GM23338 (cell line): Measurements from ENCODE around the gene IER5. TPM values are rescaled to one million over a fixed set of nuclear protein-coding genes. Genes with fewer than 3 reads are reported as not detected.
A peak's percentile ranks its signal among the peaks of the same experiment; 100 is the strongest.

Experiments used
- ATAC-seq: fragments of 200-7000 bp; cut with Tn5 transposase; 3 replicates; pipeline ENCODE4 v1.9.1; 2020
- DNase-seq: peaks from one replicate; pipeline ENCODE4 v3.0.0-alpha.2; 2015; ENCODE audit warnings: low spot score
- H2AFZ ChIP-seq: fragments of 200-600 bp; sonication (generic); 2 replicates; pipeline ENCODE4 v1.8.0; 2016; ENCODE audit warnings: antibody characterized with exemption, mild to moderate bottlenecking, moderate library complexity
- H3F3A ChIP-seq: fragments of 200-600 bp; sonication (generic); replicated peaks from 2 replicates; pipeline ENCODE4 v1.8.0; 2017; ENCODE audit warnings: antibody characterized with exemption, mixed run types, low read depth
- H3K27ac ChIP-seq: fragments of 200-600 bp; sonication (generic); 2 replicates; pipeline ENCODE4 v1.6.1; 2016; ENCODE audit warnings: low read depth
- H3K27me3 ChIP-seq: fragments of 200-600 bp; sonication (generic); 2 replicates; pipeline ENCODE4 v1.8.0; 2016; ENCODE audit warnings: mild to moderate bottlenecking, mixed run types, moderate library complexity; ENCODE audit not compliant: insufficient read depth
- H3K36me3 ChIP-seq: fragments of 200-600 bp; sonication (generic); 2 replicates; pipeline ENCODE4 v1.8.0; 2016; ENCODE audit warnings: mild to moderate bottlenecking; ENCODE audit not compliant: insufficient read depth
- H3K4me1 ChIP-seq: fragments of 200-600 bp; sonication (generic); 2 replicates; pipeline ENCODE4 v1.8.0; 2016; ENCODE audit warnings: mild to moderate bottlenecking, moderate library complexity; ENCODE audit not compliant: insufficient read depth
- H3K4me2 ChIP-seq: fragments of 200-600 bp; sonication (generic); 2 replicates; pipeline ENCODE4 v1.7.1; 2017; ENCODE audit warnings: mixed run types
- H3K4me3 ChIP-seq: fragments of 200-600 bp; sonication (generic); 2 replicates; pipeline ENCODE4 v1.6.1; 2016; ENCODE audit warnings: mixed run types
- H3K79me2 ChIP-seq: fragments of 200-600 bp; sonication (generic); replicated peaks from 2 replicates; pipeline ENCODE4 v1.8.0; 2017; ENCODE audit warnings: mild to moderate bottlenecking; ENCODE audit not compliant: insufficient read depth
- H3K9me2 ChIP-seq: fragments of 200-600 bp; sonication (generic); 2 replicates; pipeline ENCODE4 v1.8.0; 2017; ENCODE audit not compliant: insufficient read depth
- H4K20me1 ChIP-seq: fragments of 200-600 bp; sonication (generic); replicated peaks from 2 replicates; pipeline ENCODE4 v1.8.0; 2017; ENCODE audit warnings: mild to moderate bottlenecking; ENCODE audit not compliant: insufficient read depth
- H3K27ac Mint-ChIP-seq: 2 replicates; pipeline ENCODE4 v1.8.0; 2020; ENCODE audit warnings: inconsistent platforms, mild to moderate bottlenecking, moderate library complexity, mixed read lengths
- H3K27me3 Mint-ChIP-seq: 3 replicates; pipeline ENCODE4 v1.8.0; 2022; ENCODE audit warnings: low read depth, mild to moderate bottlenecking, moderate library complexity, mixed read lengths, inconsistent platforms; ENCODE audit not compliant: insufficient read depth, poor library complexity
- H3K36me3 Mint-ChIP-seq: 3 replicates; pipeline ENCODE4 v1.8.0; 2021; ENCODE audit warnings: low read depth, mild to moderate bottlenecking, inconsistent platforms, moderate library complexity, mixed read lengths
- H3K4me1 Mint-ChIP-seq: 3 replicates; pipeline ENCODE4 v1.8.0; 2020; ENCODE audit warnings: mild to moderate bottlenecking, inconsistent platforms, mixed read lengths
- H3K4me3 Mint-ChIP-seq: 3 replicates; pipeline ENCODE4 v1.8.0; 2021; ENCODE audit warnings: moderate library complexity, mild to moderate bottlenecking, inconsistent platforms, mixed read lengths
- H3K9me3 Mint-ChIP-seq: 3 replicates; pipeline ENCODE4 v1.8.0; 2020; ENCODE audit warnings: moderate library complexity, mild to moderate bottlenecking, inconsistent platforms, mixed read lengths
- CREB1 ChIP-seq: fragments of 250-450 bp; sonication (Bioruptor Pico); IDR thresholded peaks from 2 replicates; pipeline ENCODE4 v1.5.0; 2020; ENCODE audit warnings: low read depth, mild to moderate bottlenecking, moderate library complexity
- EZH2 ChIP-seq: fragments of 200-600 bp; sonication (generic); IDR thresholded peaks from one replicate; pipeline ENCODE4 v1.8.0; 2017; ENCODE audit warnings: antibody characterized with exemption, mild to moderate bottlenecking, low read depth; ENCODE audit not compliant: unreplicated experiment
- JUNB ChIP-seq: IDR thresholded peaks from one replicate; pipeline ENCODE4 v1.6.1; 2016; ENCODE audit warnings: antibody characterized with exemption; ENCODE audit not compliant: unreplicated experiment
- STAT1 ChIP-seq: IDR thresholded peaks from one replicate; pipeline ENCODE4 v1.6.1; 2016; ENCODE audit warnings: antibody characterized with exemption; ENCODE audit not compliant: unreplicated experiment
- ZNF114 ChIP-seq: fragments of 250-450 bp; sonication (Bioruptor Pico); IDR thresholded peaks from 2 replicates; pipeline ENCODE4 v1.5.0; 2020; ENCODE audit warnings: mild to moderate bottlenecking, moderate library complexity
- polyA plus RNA-seq: library from polyadenylated mRNA; unstranded; fragments of >200 nt; fragmentation: Nextera tagmentation; extraction: Ambion mirVana; gene quantifications from 2 replicates; pipeline ENCODE4 v1.2.1, GENCODE V29; 2016
- total RNA-seq: library from RNA; depleted of rRNA; stranded (reverse); fragments of >200 nt; shearing (Covaris generic); gene quantifications from 2 replicates; pipeline ENCODE4 v1.2.3, GENCODE V29; 2014
- TF ChIP-seq, protein P1 (sequence below), 2 experiments: fragments of 200-600 bp in 1 of 2; sonication (generic) in 1 of 2; conservative IDR thresholded peaks; 2 replicates each; pipeline versions ENCODE4 v1.5.1 to v1.6.1; 2016 to 2017; ENCODE audit warnings: antibody characterized with exemption in 2 of 2, low read depth in 2 of 2, mild to moderate bottlenecking in 2 of 2, moderate library complexity in 1 of 2
- TF ChIP-seq, protein P2 (sequence below): IDR thresholded peaks from one replicate; pipeline ENCODE4 v1.6.1; 2018; ENCODE audit warnings: antibody characterized with exemption; ENCODE audit not compliant: unreplicated experiment

IER5 gene
- total and polyA plus RNA-seq, 2 experiments from 2014 or later, result 3.8 to 9.5 TPM

DNA sequence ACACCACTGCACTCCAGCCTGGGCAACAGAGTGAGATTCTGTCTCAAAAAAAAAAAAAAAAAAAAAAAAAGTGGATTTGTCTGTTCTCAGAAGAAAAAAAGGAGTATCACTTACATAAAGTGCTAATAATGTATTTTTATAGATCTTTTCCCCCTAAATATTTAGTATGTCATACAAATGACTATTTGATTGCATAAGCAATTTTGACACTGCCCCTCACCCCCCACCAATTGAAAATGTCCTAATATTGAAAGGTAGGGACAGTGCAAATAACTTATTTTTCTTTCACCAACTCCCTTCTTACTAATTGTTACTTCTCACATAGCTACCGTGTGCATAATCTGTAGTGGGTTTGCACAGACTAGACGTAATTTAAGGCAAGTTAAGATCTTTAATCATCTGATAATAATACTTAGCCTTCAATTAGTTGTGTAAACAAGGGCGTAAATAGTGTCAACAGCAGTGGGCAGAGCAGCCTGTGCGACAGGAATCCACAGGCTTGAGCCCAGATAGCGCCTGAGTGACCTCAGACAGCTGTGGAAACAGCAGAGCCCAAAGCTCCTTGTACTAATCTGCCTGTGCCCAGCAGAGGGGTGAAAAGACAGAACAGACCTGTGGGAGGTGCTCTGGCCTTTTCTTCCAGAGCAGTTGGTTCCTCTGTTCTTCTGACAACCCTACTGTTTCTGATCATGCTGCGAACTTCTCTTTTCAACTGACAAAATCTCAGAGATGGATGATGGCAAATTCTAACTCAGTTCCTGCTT is 4.5 kb upstream of the IER5 start:
- H3K4me2 ChIP-seq, result no peak overlapping the region
- no peak overlapping the region for H3K4me3 Mint-ChIP-seq
- ATAC-seq, result peak; percentile 52

DNA sequence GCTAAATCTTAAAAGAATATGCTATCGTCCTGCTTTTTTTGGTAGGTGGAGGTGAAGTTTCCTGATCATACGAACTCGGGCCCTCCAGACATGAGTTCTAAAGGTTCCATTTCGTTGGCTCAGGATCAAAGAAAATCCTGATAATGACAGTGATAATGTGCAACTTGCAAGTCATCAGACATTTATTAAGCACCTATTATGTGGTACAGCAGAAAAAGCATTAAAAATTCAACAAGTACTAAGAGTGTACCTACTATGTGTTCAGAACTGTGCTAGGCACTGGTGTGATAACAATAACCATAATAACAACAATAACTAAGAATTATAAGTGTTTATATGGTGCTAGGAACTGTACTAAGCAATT is 3.9 kb upstream of the IER5 start:
- Mint-ChIP-seq H3K4me1 (peaks cover 3% of the 10 kb centered on the region; the same call in 1 of the 3 replicates), H3K27me3 (peaks cover 15% of the 10 kb centered on the region), H3K9me3 (no peaks in the 10 kb centered on the region), H3K4me3 (no peak overlapping the region), H3K36me3 (no peaks in the 10 kb centered on the region), H3K27ac (no peak overlapping the region)
- no peaks in the 10 kb centered on the region for H3K36me3 ChIP-seq
- no peak overlapping the region for H3K27ac ChIP-seq
- no peak overlapping the region for H2AFZ ChIP-seq
- DNase-seq (no peak), ATAC-seq (no peak)
- no peak overlapping the region for H3K4me3 ChIP-seq
- H3K27me3 ChIP-seq, result peaks cover 33% of the 10 kb centered on the region
- H3K4me1 ChIP-seq, result no peaks in the 10 kb centered on the region
- no peaks in the 10 kb centered on the region for H3K79me2 ChIP-seq
- H3F3A ChIP-seq, result no peaks in the 10 kb centered on the region; the same call in 1 of the 2 replicates
- H4K20me1 ChIP-seq, result no peaks in the 10 kb centered on the region
- H3K9me2 ChIP-seq, result no peaks in the 10 kb centered on the region
- no peak overlapping the region for H3K4me2 ChIP-seq
- TF ChIP-seq EZH2 (no peak), CREB1 (CRISPR knock-in tag) (no peak), JUNB (no peak), ZNF114 (CRISPR knock-in tag) (no peak), STAT1 (no peak)
- TF ChIP-seq, protein P1, sequence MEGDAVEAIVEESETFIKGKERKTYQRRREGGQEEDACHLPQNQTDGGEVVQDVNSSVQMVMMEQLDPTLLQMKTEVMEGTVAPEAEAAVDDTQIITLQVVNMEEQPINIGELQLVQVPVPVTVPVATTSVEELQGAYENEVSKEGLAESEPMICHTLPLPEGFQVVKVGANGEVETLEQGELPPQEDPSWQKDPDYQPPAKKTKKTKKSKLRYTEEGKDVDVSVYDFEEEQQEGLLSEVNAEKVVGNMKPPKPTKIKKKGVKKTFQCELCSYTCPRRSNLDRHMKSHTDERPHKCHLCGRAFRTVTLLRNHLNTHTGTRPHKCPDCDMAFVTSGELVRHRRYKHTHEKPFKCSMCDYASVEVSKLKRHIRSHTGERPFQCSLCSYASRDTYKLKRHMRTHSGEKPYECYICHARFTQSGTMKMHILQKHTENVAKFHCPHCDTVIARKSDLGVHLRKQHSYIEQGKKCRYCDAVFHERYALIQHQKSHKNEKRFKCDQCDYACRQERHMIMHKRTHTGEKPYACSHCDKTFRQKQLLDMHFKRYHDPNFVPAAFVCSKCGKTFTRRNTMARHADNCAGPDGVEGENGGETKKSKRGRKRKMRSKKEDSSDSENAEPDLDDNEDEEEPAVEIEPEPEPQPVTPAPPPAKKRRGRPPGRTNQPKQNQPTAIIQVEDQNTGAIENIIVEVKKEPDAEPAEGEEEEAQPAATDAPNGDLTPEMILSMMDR (conservative IDR thresholded peaks at IDR 0.05; ENCODE audit: low read depth in 2 of 2), result no peak
- TF ChIP-seq, protein P2, sequence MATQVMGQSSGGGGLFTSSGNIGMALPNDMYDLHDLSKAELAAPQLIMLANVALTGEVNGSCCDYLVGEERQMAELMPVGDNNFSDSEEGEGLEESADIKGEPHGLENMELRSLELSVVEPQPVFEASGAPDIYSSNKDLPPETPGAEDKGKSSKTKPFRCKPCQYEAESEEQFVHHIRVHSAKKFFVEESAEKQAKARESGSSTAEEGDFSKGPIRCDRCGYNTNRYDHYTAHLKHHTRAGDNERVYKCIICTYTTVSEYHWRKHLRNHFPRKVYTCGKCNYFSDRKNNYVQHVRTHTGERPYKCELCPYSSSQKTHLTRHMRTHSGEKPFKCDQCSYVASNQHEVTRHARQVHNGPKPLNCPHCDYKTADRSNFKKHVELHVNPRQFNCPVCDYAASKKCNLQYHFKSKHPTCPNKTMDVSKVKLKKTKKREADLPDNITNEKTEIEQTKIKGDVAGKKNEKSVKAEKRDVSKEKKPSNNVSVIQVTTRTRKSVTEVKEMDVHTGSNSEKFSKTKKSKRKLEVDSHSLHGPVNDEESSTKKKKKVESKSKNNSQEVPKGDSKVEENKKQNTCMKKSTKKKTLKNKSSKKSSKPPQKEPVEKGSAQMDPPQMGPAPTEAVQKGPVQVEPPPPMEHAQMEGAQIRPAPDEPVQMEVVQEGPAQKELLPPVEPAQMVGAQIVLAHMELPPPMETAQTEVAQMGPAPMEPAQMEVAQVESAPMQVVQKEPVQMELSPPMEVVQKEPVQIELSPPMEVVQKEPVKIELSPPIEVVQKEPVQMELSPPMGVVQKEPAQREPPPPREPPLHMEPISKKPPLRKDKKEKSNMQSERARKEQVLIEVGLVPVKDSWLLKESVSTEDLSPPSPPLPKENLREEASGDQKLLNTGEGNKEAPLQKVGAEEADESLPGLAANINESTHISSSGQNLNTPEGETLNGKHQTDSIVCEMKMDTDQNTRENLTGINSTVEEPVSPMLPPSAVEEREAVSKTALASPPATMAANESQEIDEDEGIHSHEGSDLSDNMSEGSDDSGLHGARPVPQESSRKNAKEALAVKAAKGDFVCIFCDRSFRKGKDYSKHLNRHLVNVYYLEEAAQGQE, result no peak

More for the DNA sequence above, 4.5 kb upstream of the IER5 start:
- no peaks in the 10 kb centered on the region for H3K9me3 Mint-ChIP-seq
- TF ChIP-seq, protein P2, result no peak
- TF ChIP-seq, protein P1 (conservative IDR thresholded peaks at IDR 0.05; ENCODE audit: low read depth in 2 of 2), result peak; percentile 54 to 83
- no peak for TF ChIP-seq CREB1 (CRISPR knock-in tag)
- peaks cover 3% of the 10 kb centered on the region; the same call in 1 of the 3 replicates for H3K4me1 Mint-ChIP-seq
- Histone ChIP-seq H3K4me1 (no peaks in the 10 kb centered on the region), H3K36me3 (no peaks in the 10 kb centered on the region), H3F3A (no peaks in the 10 kb centered on the region; the same call in 1 of the 2 replicates), H3K9me2 (no peaks in the 10 kb centered on the region), H4K20me1 (no peaks in the 10 kb centered on the region), H3K79me2 (no peaks in the 10 kb centered on the region), H2AFZ (no peak overlapping the region), H3K4me3 (no peak overlapping the region), H3K27me3 (peaks cover 29% of the 10 kb centered on the region), H3K27ac (no peak overlapping the region)
- H3K36me3 Mint-ChIP-seq, result no peaks in the 10 kb centered on the region
- no peak overlapping the region for H3K27ac Mint-ChIP-seq
- H3K27me3 Mint-ChIP-seq, result peaks cover 14% of the 10 kb centered on the region
- DNase-seq, result peak; percentile 75
